Upper lobe of left lung (tissue), 6 donors: ENCODE data around the gene TMEM256. TPM values are rescaled to one million over a fixed set of nuclear protein-coding genes. Genes with fewer than 3 reads are reported as not detected.
A peak's percentile ranks its signal among the peaks of the same experiment; 100 is the strongest.

Experiments used
- ATAC-seq, 2 donors: fragments of 200-7000 bp; cut with Tn5 transposase; one replicate each; pipeline ENCODE4 v1.9.1; 2022; ENCODE audit warnings: mild to moderate bottlenecking in 2 of 2, moderate library complexity in 2 of 2; ENCODE audit not compliant: low FRiP score in 2 of 2
- DNase-seq, 2 donors: peaks; one replicate each; pipeline ENCODE4 v3.0.0-alpha.2; 2019 to 2020
- H3K27ac ChIP-seq, 4 donors: fragments of 200-600 bp; sonication (generic); one replicate each; pipeline ENCODE4 v1.5.1; 2016 to 2019
- H3K27me3 ChIP-seq, 4 donors: fragments of 200-600 bp; sonication (generic); one replicate each; pipeline ENCODE4 v1.5.1; 2017 to 2019
- H3K36me3 ChIP-seq, 4 donors: fragments of 200-600 bp; sonication (generic); one replicate each; pipeline ENCODE4 v1.5.1; 2016 to 2019
- H3K4me1 ChIP-seq, 4 donors: fragments of 200-600 bp; sonication (generic); one replicate each; pipeline ENCODE4 v1.5.1; 2018 to 2019
- H3K4me3 ChIP-seq, 4 donors: fragments of 200-600 bp; sonication (generic); one replicate each; pipeline ENCODE4 v1.5.1; 2017 to 2019; ENCODE audit warnings: mild to moderate bottlenecking in 2 of 4, moderate library complexity in 1 of 4
- H3K9me3 ChIP-seq, 4 donors: fragments of 200-600 bp; sonication (generic); one replicate each; pipeline ENCODE4 v1.5.1; 2018 to 2019
- EP300 ChIP-seq, 4 donors: sonication (generic); formaldehyde crosslinking; IDR thresholded peaks; one replicate each; pipeline ENCODE4 v1.5.1; 2017; ENCODE audit warnings: antibody characterized with exemption in 4 of 4, control low read depth in 2 of 4
- POLR2A ChIP-seq, 4 donors: fragments of 450-650 bp; IDR thresholded peaks; one replicate each; pipeline ENCODE4 v1.5.1; 2016 to 2017; ENCODE audit warnings: antibody characterized with exemption in 4 of 4, mild to moderate bottlenecking in 2 of 4
- POLR2AphosphoS5 ChIP-seq, 2 donors: sonication (generic); formaldehyde crosslinking; IDR thresholded peaks; one replicate each; pipeline ENCODE4 v1.5.1; 2017; ENCODE audit warnings: antibody characterized with exemption in 2 of 2
- WGBS, 2 donors: methylation state at CpG; one replicate each; pipeline ENCODE4 v1.1.5; 2017 to 2018; 5-methylcytosine and 5-hydroxymethylcytosine counted together
- total RNA-seq, 6 donors: library from RNA; depleted of rRNA in 4 of 6; stranded (reverse); fragments of >200 nt in 4 of 6; gene quantifications; one replicate each; pipeline versions ENCODE4 v1.1.0 to v1.2.1, GENCODE V29; 2016 to 2021
- TF ChIP-seq, protein P1 (sequence below), 6 experiments: fragments of 450-650 bp in 4 of 6; fragments of 200-600 bp in 2 of 6; sonication (generic) in 2 of 6; IDR thresholded peaks; one replicate each; pipeline ENCODE4 v1.5.1; 2016 to 2019; ENCODE audit warnings: antibody characterized with exemption in 6 of 6
- donor health status: DM: no; HTN: no; CAD: no; lungs with moderate emphysema.
- donor health status: DM: no; HTN: yes; CAD: no; lungs with severe emphysema.

TMEM256 gene
- total RNA-seq, 6 donors from 2014 or later, result 21.6 to 65.0 (median 52.6) TPM

DNA sequence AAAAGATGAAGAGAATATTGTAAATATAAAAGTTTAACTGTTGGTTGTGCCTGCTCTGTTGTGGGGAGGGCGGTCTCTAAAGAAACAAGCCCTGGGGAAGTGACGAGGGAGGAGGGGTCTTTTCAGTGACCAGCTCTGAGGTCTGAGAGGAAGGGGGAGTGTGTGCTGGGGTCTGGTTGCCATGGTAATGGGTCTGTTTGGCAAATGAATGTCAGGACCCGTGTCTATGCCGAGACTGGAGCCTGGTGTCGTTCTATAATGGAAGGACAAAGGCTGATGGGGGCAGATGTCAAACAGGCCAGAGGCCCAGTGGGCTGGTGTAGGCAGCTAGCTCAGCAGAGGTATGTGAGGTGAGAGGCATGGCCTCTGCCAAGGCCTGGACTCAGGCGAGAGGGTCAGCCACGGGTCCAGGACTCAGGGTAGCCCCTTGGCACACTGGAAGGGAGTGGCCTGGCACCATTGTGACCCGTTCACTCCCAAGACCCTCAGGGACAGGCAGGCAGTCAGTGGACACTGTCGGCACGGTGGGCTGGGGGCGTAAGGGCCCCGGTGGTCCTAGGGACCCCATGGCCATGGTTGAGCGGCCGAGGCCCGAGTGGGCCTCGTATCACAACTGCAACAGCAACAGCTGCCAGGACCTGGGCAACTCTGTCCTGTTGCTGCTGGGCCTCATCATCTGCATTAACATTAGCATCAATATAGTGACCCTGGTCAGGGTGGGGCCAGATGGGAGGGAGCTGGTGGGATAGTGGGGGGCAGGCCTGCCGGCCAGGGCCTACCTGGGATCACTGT, 16.1 kb upstream of the TMEM256 start, which contains the start of gene SPEM1:
TSS of gene SPEM1 (plus strand) at position 506 of the 792 bp plus-strand sequence. CDS start at position 567, 61 bp downstream.
- no peak within 1 kb of the TSS for H3K4me3 ChIP-seq
- DNase-seq (peak in 1 of 2 donors; percentile 55), ATAC-seq (peak in 1 of 2 donors; percentile 15)
- no peaks in the 10 kb centered on the region for H3K27me3 ChIP-seq
- H3K27ac ChIP-seq, result no peak within 1 kb of the TSS
- peaks cover 0 to 11% (median 3%) of the 10 kb centered on the region in 4 donors for H3K36me3 ChIP-seq
- H3K9me3 ChIP-seq, result no peaks in the 10 kb centered on the region
- WGBS, 2 donors, result 65 to 87% methylated on average over 6 to 17 of the region's 17 CpGs
- TF ChIP-seq POLR2AphosphoS5 (IDR thresholded peaks at IDR 0.05) (no peak), EP300 (IDR thresholded peaks at IDR 0.05) (no peak), POLR2A (IDR thresholded peaks at IDR 0.05) (no peak)
- TF ChIP-seq, protein P1, sequence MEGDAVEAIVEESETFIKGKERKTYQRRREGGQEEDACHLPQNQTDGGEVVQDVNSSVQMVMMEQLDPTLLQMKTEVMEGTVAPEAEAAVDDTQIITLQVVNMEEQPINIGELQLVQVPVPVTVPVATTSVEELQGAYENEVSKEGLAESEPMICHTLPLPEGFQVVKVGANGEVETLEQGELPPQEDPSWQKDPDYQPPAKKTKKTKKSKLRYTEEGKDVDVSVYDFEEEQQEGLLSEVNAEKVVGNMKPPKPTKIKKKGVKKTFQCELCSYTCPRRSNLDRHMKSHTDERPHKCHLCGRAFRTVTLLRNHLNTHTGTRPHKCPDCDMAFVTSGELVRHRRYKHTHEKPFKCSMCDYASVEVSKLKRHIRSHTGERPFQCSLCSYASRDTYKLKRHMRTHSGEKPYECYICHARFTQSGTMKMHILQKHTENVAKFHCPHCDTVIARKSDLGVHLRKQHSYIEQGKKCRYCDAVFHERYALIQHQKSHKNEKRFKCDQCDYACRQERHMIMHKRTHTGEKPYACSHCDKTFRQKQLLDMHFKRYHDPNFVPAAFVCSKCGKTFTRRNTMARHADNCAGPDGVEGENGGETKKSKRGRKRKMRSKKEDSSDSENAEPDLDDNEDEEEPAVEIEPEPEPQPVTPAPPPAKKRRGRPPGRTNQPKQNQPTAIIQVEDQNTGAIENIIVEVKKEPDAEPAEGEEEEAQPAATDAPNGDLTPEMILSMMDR (IDR thresholded peaks at IDR 0.05), result no peak
- H3K4me1 ChIP-seq, result no peaks in the 10 kb centered on the region

DNA sequence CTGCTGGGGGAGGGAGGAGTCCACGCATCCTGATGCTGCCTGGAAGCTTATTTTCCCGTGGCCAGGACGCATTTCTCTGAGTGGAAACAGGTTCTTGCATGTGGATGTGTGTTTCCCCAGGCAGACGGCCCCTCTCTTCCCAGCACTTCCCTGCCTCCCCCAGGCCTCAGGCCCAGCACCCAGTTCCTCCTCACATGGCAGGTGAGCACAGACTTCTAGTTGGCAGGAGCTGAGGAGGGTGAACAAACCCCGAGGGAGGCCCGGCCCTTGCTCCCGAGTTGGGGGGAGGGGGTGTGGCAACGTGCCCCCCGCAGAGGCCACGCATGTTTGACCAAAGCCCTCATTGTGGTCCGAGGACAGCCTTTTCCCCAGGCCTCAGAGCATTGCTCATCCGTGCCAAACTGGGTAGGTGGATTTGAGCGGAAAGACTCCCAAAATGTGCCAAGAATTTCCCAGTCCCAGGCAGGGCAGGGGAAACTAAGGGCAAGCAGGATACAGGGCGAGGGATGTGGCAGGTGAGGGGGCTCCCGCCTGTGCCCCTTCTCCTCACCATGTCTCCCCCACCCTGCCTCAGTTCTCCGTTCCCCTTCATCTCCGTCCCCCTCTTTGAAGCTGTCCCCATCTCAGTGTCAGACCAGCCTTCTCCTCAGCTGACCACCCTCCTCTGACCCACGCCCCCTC, 14.7 kb upstream of the TMEM256 start:
- Histone ChIP-seq H3K27ac (no peak overlapping the region), H3K9me3 (no peaks in the 10 kb centered on the region)
- no peak for ATAC-seq

DNA sequence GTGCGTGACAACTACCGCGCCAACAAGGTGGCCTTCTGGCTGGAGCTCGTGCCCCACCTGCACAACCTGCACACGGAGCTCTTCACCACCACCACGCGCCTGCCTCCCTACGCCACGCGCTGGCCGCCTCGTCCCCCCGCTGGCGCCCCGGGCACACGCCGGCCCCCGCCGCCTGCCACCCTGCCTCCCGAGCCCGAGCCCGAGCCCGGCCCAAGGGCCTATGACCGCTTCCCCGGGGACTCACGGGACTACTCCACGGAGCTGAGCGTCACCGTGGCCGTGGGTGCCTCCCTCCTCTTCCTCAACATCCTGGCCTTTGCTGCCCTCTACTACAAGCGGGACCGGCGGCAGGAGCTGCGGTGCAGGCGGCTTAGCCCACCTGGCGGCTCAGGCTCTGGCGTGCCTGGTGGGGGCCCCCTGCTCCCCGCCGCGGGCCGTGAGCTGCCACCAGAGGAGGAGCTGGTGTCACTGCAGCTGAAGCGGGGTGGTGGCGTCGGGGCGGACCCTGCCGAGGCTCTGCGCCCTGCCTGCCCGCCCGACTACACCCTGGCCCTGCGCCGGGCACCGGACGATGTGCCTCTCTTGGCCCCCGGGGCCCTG, 13.3 kb upstream of the TMEM256 start:
- H3K27ac ChIP-seq, result no peak overlapping the region
- WGBS, 2 donors, result 94 to 95% methylated on average over 32 to 51 of the region's 54 CpGs
- peaks cover 0 to 11% (median 3%) of the 10 kb centered on the region in 4 donors for H3K36me3 ChIP-seq
- no peak overlapping the region for H3K4me3 ChIP-seq
- H3K27me3 ChIP-seq, result no peaks in the 10 kb centered on the region
- ATAC-seq (no peak), DNase-seq (peak in 1 of 2 donors; percentile 83)
- no peaks in the 10 kb centered on the region for H3K9me3 ChIP-seq
- no peaks in the 10 kb centered on the region for H3K4me1 ChIP-seq
- TF ChIP-seq POLR2AphosphoS5 (IDR thresholded peaks at IDR 0.05) (no peak), EP300 (IDR thresholded peaks at IDR 0.05) (no peak), POLR2A (IDR thresholded peaks at IDR 0.05) (no peak)
- TF ChIP-seq, protein P1 (IDR thresholded peaks at IDR 0.05), result no peak

More for the DNA sequence above, 14.7 kb upstream of the TMEM256 start:
- 82 to 85% methylated on average over 9 to 15 of the region's 18 CpGs for WGBS, 2 donors
- Histone ChIP-seq H3K36me3 (peaks cover 0 to 11% (median 3%) of the 10 kb centered on the region in 4 donors), H3K27me3 (no peaks in the 10 kb centered on the region), H3K4me3 (no peak overlapping the region), H3K4me1 (no peaks in the 10 kb centered on the region)
- peak in 1 of 2 donors; percentile 58 for DNase-seq
- TF ChIP-seq EP300 (IDR thresholded peaks at IDR 0.05) (no peak), POLR2AphosphoS5 (IDR thresholded peaks at IDR 0.05) (no peak), POLR2A (IDR thresholded peaks at IDR 0.05) (no peak)
- TF ChIP-seq, protein P1 (IDR thresholded peaks at IDR 0.05), result no peak

DNA sequence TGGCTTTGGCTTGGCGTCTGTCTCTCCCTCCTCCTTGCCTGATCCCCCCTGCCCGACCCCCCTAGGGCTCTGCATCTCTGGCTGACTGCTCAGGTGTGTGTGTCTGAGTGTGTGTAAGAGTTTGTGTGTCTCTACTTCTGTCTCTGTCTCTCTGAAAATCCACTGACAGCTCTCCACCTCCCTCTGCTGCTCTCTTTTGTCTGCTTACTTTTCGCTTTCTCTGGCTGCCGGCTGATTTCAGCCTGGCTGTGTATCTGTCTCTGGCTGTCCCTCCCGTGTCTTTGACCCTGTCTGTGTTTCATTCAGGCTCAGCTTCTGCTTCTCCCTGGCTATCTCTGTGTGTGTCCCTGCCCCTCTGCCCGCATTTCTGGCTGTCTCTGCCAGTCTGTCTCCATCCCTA, 12.4 kb upstream of the TMEM256 start:
- Histone ChIP-seq H3K27me3 (no peaks in the 10 kb centered on the region), H3K9me3 (no peaks in the 10 kb centered on the region), H3K36me3 (peaks cover 0 to 11% (median 3%) of the 10 kb centered on the region in 4 donors), H3K4me1 (no peaks in the 10 kb centered on the region), H3K4me3 (no peak overlapping the region), H3K27ac (no peak overlapping the region)
- TF ChIP-seq POLR2A (IDR thresholded peaks at IDR 0.05) (no peak), EP300 (IDR thresholded peaks at IDR 0.05) (no peak), POLR2AphosphoS5 (IDR thresholded peaks at IDR 0.05) (no peak)
- TF ChIP-seq, protein P1 (IDR thresholded peaks at IDR 0.05), result no peak
- ATAC-seq (no peak), DNase-seq (no peak)
- 79 to 84% methylated on average over 6 of the region's 6 CpGs for WGBS, 2 donors
